HEK293T (cell line): ENCODE results near the gene RBBP8.

ENCODE experiments used
- BHLHE40 ChIP-seq: fragments of 450-650 bp; IDR thresholded peaks from 2 replicates; pipeline ENCODE4 v1.6.1; 2016; ENCODE audit warnings: mild to moderate bottlenecking, moderate library complexity, borderline replicate concordance
- CTBP1 ChIP-seq: fragments of 450-650 bp; IDR thresholded peaks from 2 replicates; pipeline ENCODE4 v1.6.1; 2016; ENCODE audit warnings: borderline replicate concordance
- FOXA1 ChIP-seq: fragments of 450-650 bp; IDR thresholded peaks from 2 replicates; pipeline ENCODE4 v1.6.1; 2016; ENCODE audit warnings: mild to moderate bottlenecking
- FOXK2 ChIP-seq: fragments of 450-650 bp; IDR thresholded peaks from 2 replicates; pipeline ENCODE4 v1.6.1; 2016; ENCODE audit warnings: mild to moderate bottlenecking
- FOXM1 ChIP-seq: fragments of 450-650 bp; IDR thresholded peaks from 2 replicates; pipeline ENCODE4 v1.6.1; 2017; ENCODE audit warnings: mild to moderate bottlenecking, borderline replicate concordance
- HDGF ChIP-seq: fragments of 450-650 bp; IDR thresholded peaks from 2 replicates; pipeline ENCODE4 v1.6.1; 2017; ENCODE audit warnings: antibody characterized with exemption, borderline replicate concordance
- L3MBTL2 ChIP-seq: fragments of 450-650 bp; conservative IDR thresholded peaks from 2 replicates; pipeline ENCODE4 v1.6.1; 2016; ENCODE audit warnings: mild to moderate bottlenecking
- SP1 ChIP-seq: fragments of 450-650 bp; IDR thresholded peaks from 2 replicates; pipeline ENCODE4 v1.6.1; 2017
- SUZ12 ChIP-seq: fragments of 450-650 bp; IDR thresholded peaks from 2 replicates; pipeline ENCODE4 v1.6.1; 2016; ENCODE audit warnings: mild to moderate bottlenecking
- TARDBP ChIP-seq: fragments of 450-650 bp; IDR thresholded peaks from 2 replicates; pipeline ENCODE4 v1.6.1; 2016

DNA sequence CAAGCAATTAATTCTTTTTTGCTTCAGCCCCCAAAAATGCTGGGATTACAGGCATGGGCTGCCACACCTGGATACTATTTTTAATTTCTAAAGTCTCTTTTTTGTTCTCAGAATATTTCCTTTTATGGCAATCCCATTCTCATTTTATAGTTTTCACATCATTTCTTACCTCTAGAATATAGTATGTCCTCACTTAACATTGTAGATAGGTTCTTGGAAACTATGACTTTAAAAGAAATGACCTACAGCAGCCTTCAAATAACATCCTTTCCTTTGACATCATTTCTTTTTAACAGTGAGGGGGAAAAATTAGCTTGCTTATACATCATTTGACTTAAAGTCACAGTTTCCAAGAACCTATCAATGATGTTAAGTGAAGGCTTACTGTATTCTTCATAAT, 31.6 kb downstream of the RBBP8 start:
- no peak for TF ChIP-seq FOXK2
- TF ChIP-seq SP1 = no peak
- TF ChIP-seq SUZ12 = no peak
- TF ChIP-seq BHLHE40 = no peak
- TF ChIP-seq CTBP1 = no peak
- no peak for TF ChIP-seq TARDBP
- TF ChIP-seq HDGF = no peak
- TF ChIP-seq FOXA1 = no peak
- TF ChIP-seq FOXM1 = no peak
- TF ChIP-seq L3MBTL2 = no peak
